Measurements from ENCODE around the gene GTPBP4.

GRCh38 chr10:976316-976715 lies 11.9 kb upstream of the GTPBP4 start:
- TF ChIP-seq REST (IDR thresholded peaks at IDR 0.05) (no peak), CTCF (IDR thresholded peaks at IDR 0.05) (no peak), USF2 (IDR thresholded peaks at IDR 0.05) (no peak), EP300 (IDR thresholded peaks at IDR 0.05) (no peak), POLR2A (IDR thresholded peaks at IDR 0.05; ENCODE audit: low read length) (no peak), MAFK (IDR thresholded peaks at IDR 0.05; ENCODE audit: partially characterized antibody) (no peak), ZC3H11A (IDR thresholded peaks at IDR 0.05) (no peak), RFX5 (IDR thresholded peaks at IDR 0.05) (no peak), PHF8 (IDR thresholded peaks at IDR 0.05; ENCODE audit: borderline replicate concordance, low read depth) (no peak), MAZ (IDR thresholded peaks at IDR 0.05; ENCODE audit: borderline replicate concordance, low read depth, low read length) (no peak), SMC3 (IDR thresholded peaks at IDR 0.05) (no peak), HDAC2 (IDR thresholded peaks at IDR 0.05) (no peak), KDM1A (IDR thresholded peaks at IDR 0.05; ENCODE audit: low read depth) (no peak)
